ENCODE data around the gene RARB. TPM values are rescaled to one million over a fixed set of nuclear protein-coding genes. Genes with fewer than 3 reads are reported as not detected.

RARB gene
- total and polyA plus RNA-seq, 2 donors from 2014 or later = 8.3 to 14.7 TPM

- Histone ChIP-seq H3K36me3 (ENCODE audit: control insufficient read depth in 2 of 3, insufficient read depth in 3 of 3, low read length in 3 of 3) (no peaks in the 10 kb centered on the region), H3K4me1 (ENCODE audit: control insufficient read depth in 2 of 3, insufficient read depth in 2 of 3, low read depth in 1 of 3, low read length in 3 of 3) (peaks cover 0 to 26% (median 11%) of the 10 kb centered on the region in 3 donors), H3K9ac (ENCODE audit: low read length in 3 of 3) (no peak overlapping the region), H3K27me3 (ENCODE audit: control insufficient read depth, insufficient read depth, low read length) (no peaks in the 10 kb centered on the region), H3K9me3 (ENCODE audit: control insufficient read depth in 2 of 3, insufficient read depth in 1 of 3, low read length in 3 of 3) (no peaks in the 10 kb centered on the region), H3K4me3 (ENCODE audit: low read length in 3 of 3) (no peak overlapping the region), H3K27ac (ENCODE audit: low read depth in 2 of 2, low read length in 2 of 2) (no peak overlapping the region)
- FAIRE-seq = no peak
- TF ChIP-seq, protein P1, sequence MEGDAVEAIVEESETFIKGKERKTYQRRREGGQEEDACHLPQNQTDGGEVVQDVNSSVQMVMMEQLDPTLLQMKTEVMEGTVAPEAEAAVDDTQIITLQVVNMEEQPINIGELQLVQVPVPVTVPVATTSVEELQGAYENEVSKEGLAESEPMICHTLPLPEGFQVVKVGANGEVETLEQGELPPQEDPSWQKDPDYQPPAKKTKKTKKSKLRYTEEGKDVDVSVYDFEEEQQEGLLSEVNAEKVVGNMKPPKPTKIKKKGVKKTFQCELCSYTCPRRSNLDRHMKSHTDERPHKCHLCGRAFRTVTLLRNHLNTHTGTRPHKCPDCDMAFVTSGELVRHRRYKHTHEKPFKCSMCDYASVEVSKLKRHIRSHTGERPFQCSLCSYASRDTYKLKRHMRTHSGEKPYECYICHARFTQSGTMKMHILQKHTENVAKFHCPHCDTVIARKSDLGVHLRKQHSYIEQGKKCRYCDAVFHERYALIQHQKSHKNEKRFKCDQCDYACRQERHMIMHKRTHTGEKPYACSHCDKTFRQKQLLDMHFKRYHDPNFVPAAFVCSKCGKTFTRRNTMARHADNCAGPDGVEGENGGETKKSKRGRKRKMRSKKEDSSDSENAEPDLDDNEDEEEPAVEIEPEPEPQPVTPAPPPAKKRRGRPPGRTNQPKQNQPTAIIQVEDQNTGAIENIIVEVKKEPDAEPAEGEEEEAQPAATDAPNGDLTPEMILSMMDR (IDR thresholded peaks at IDR 0.05; ENCODE audit: borderline replicate concordance, extremely low read depth, insufficient read depth) = no peak
- no peak for DNase-seq
- intact Hi-C loops (cut with DNase I) = no loop called here
These were observed 129.6 kb downstream of the RARB start for GRCh38 chr3:25557694-25558093.

- FAIRE-seq = peak; percentile 15
- H3K36me3 ChIP-seq (ENCODE audit: control insufficient read depth in 2 of 3, insufficient read depth in 3 of 3, low read length in 3 of 3) = no peaks in the 10 kb centered on the region
- intact Hi-C loops (cut with DNase I) = no loop called here
- H3K27me3 ChIP-seq (ENCODE audit: control insufficient read depth, insufficient read depth, low read length) = no peaks in the 10 kb centered on the region
- H3K4me3 ChIP-seq (ENCODE audit: low read length in 3 of 3) = no peak overlapping the region
- peak overlapping the region in 1 of 2 donors; percentile 28 for H3K27ac ChIP-seq (ENCODE audit: low read depth in 2 of 2, low read length in 2 of 2)
- no peak overlapping the region for H3K9ac ChIP-seq (ENCODE audit: low read length in 3 of 3)
- TF ChIP-seq, protein P1 (IDR thresholded peaks at IDR 0.05; ENCODE audit: borderline replicate concordance, extremely low read depth, insufficient read depth) = no peak
- DNase-seq = peak in 3 of 5 donors; percentile 18 to 91 (median 73)
- H3K4me1 ChIP-seq (ENCODE audit: control insufficient read depth in 2 of 3, insufficient read depth in 2 of 3, low read depth in 1 of 3, low read length in 3 of 3) = peaks cover 0 to 26% (median 11%) of the 10 kb centered on the region in 3 donors
- no peaks in the 10 kb centered on the region for H3K9me3 ChIP-seq (ENCODE audit: control insufficient read depth in 2 of 3, insufficient read depth in 1 of 3, low read length in 3 of 3)
These were observed 130.1 kb downstream of the RARB start for GRCh38 chr3:25558121-25558520.

DNA sequence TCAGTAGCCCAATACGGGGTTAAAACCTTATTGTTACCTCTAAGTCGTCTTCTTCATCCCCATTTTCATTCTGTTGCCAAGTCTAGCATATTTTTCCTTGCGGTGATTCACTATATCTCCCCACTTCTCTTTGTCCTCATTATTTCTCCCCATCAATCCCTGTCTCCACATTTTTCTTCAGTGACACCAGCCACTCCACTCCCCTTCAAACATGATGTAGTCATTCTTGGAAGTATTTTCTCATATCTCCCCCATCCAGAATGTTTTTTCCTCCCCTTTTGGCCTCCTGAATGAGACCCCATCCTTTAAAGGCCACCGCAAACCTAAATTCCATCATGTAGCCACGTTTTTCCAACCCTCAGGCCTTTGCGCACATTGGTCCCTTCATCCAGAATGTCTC, 130.7 kb downstream of the RARB start:
- Histone ChIP-seq H3K27ac (ENCODE audit: low read depth in 2 of 2, low read length in 2 of 2) (peak overlapping the region in 1 of 2 donors; percentile 28), H3K27me3 (ENCODE audit: control insufficient read depth, insufficient read depth, low read length) (no peaks in the 10 kb centered on the region), H3K9ac (ENCODE audit: low read length in 3 of 3) (no peak overlapping the region), H3K9me3 (ENCODE audit: control insufficient read depth in 2 of 3, insufficient read depth in 1 of 3, low read length in 3 of 3) (no peaks in the 10 kb centered on the region), H3K4me1 (ENCODE audit: control insufficient read depth in 2 of 3, insufficient read depth in 2 of 3, low read depth in 1 of 3, low read length in 3 of 3) (peaks cover 0 to 26% (median 11%) of the 10 kb centered on the region in 3 donors), H3K36me3 (ENCODE audit: control insufficient read depth in 2 of 3, insufficient read depth in 3 of 3, low read length in 3 of 3) (no peaks in the 10 kb centered on the region), H3K4me3 (ENCODE audit: low read length in 3 of 3) (no peak overlapping the region)
- no peak for DNase-seq
- intact Hi-C loops (cut with DNase I) = no loop called here
- TF ChIP-seq, protein P1 (IDR thresholded peaks at IDR 0.05; ENCODE audit: borderline replicate concordance, extremely low read depth, insufficient read depth) = no peak
- FAIRE-seq = no peak

DNA sequence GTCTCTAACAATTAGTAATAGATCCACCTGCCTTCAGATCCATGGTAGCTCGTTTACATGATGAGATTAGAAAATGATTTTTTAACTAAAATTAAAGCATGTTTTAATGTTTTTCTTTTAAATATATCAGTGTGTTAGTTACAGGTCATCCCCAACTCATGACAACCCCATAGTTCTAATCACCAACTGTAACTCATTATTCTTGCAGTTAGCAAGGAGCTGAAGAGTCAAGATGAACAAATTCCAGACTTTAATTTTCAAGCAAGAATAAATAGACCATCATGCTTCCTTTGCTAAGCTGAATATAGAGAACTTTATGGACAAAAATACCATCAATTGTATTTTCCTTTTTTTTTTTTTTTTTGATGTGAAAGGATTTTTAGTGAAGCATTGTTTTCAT, 135.5 kb downstream of the RARB start:
- H3K36me3 ChIP-seq (ENCODE audit: control insufficient read depth in 2 of 3, insufficient read depth in 3 of 3, low read length in 3 of 3) = peaks cover 0 to 3% (median 0%) of the 10 kb centered on the region in 3 donors
- H3K4me3 ChIP-seq (ENCODE audit: low read length in 3 of 3) = no peak overlapping the region
- DNase-seq = no peak
- FAIRE-seq = no peak
- H3K4me1 ChIP-seq (ENCODE audit: control insufficient read depth in 2 of 3, insufficient read depth in 2 of 3, low read depth in 1 of 3, low read length in 3 of 3) = peaks cover 0 to 4% (median 1%) of the 10 kb centered on the region in 3 donors
- no peak overlapping the region for H3K9ac ChIP-seq (ENCODE audit: low read length in 3 of 3)
- H3K27ac ChIP-seq (ENCODE audit: low read depth in 2 of 2, low read length in 2 of 2) = no peak overlapping the region
- H3K27me3 ChIP-seq (ENCODE audit: control insufficient read depth, insufficient read depth, low read length) = no peaks in the 10 kb centered on the region
- H3K9me3 ChIP-seq (ENCODE audit: control insufficient read depth in 2 of 3, insufficient read depth in 1 of 3, low read length in 3 of 3) = no peaks in the 10 kb centered on the region
- TF ChIP-seq, protein P1 (IDR thresholded peaks at IDR 0.05; ENCODE audit: borderline replicate concordance, extremely low read depth, insufficient read depth) = no peak
- intact Hi-C loops (cut with DNase I) = no loop called here
